Stimulated activated CD4-positive, alpha-beta T cell treated with anti-CD3 and anti-CD28 coated beads, Interleukin-12 subunit alpha, Interleukin-12 subunit beta, amount 100 ng/mL, for 4 hours (primary cell): ENCODE data around the gene DUS1L.

Experiments used
- DNase-seq: peaks from one replicate; pipeline ENCODE4 v3.0.0-alpha.2; 2020

The DUS1L gene

GRCh38 chr17:82087961-82088837 lies 22.6 kb upstream of the DUS1L start:
- DNase-seq = no peak

GRCh38 chr17:82086941-82087906 lies 21.6 kb upstream of the DUS1L start:
- DNase-seq = no peak

GRCh38 chr17:82085931-82086764 lies 20.5 kb upstream of the DUS1L start:
- no peak for DNase-seq

DNA sequence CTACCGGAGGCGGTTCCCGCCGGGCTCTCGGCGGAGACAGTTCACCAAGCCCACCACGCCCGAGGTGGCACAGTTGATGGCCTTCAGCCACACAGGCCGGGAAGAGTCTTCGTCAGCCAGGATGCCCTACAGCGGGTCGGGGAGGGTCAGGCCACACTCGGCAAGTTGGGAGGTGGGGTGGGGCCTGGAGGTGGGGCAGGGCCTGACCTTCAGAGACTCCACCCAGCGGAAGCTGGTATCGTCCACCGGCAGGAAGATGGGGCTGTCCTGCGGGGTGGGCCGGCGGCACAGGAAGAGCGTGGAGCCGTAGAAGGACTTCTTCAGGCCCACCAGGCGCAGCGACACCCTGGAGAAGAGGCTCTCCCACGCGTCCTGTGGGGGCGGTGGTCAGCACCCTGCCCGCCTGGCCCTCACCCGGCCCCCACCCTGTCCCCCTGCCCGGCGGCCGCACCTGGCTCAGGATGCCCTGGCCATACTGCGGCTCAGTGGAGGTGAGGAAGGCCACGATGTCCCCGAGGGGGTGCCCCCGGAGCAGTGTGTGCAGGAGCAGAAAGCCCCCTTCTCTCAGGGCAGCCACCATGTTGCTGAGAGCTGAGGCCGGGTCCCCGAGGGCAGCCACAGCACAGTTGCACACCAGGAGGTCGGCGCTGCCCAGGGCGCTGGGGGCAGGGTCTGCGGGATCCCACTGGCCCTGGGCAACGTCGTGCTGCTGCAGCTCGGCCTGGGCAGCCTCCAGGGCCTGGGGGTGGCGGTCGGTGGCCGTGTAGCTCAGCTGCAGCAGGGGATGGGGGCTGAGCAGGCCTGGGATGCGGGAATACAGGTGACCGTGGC lies 19.6 kb upstream of the DUS1L start:
- DNase-seq = no peak

GRCh38 chr17:82084373-82085030 lies 18.9 kb upstream of the DUS1L start:
- no peak for DNase-seq

GRCh38 chr17:82083533-82084359 lies 18.1 kb upstream of the DUS1L start:
- DNase-seq = no peak

- no peak for DNase-seq
These were observed 17.4 kb upstream of the DUS1L start for GRCh38 chr17:82083009-82083408.

- DNase-seq = no peak
These were observed 16.9 kb upstream of the DUS1L start for GRCh38 chr17:82082456-82082855.

DNA sequence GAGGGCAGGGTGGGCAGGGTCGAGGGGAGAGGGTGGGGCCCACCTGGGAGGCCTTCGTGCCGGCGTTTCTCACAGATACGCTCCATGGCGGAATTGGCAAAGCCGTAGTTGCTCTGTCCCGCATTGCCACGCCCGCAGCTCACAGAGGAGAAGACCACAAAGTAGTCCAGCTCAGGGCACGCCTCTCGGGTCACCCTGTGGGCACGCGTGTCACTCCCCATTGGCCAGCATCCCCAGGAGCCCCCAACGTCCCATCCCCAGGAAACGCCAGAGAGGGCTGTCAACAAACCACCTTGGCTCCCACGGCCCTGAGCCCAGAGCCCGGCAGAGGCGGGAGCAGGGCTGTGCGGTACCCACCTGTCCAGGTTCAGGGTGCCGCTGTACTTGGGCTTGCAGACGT lies 16.4 kb upstream of the DUS1L start:
- DNase-seq = no peak

GRCh38 chr17:82081546-82081945 lies 15.9 kb upstream of the DUS1L start:
- no peak for DNase-seq

GRCh38 chr17:82080789-82081464 lies 15.3 kb upstream of the DUS1L start:
- no peak for DNase-seq

- no peak for DNase-seq
These were observed 14.6 kb upstream of the DUS1L start for GRCh38 chr17:82080048-82080788.

GRCh38 chr17:82079001-82079677 lies 13.5 kb upstream of the DUS1L start:
- DNase-seq = no peak

DNA sequence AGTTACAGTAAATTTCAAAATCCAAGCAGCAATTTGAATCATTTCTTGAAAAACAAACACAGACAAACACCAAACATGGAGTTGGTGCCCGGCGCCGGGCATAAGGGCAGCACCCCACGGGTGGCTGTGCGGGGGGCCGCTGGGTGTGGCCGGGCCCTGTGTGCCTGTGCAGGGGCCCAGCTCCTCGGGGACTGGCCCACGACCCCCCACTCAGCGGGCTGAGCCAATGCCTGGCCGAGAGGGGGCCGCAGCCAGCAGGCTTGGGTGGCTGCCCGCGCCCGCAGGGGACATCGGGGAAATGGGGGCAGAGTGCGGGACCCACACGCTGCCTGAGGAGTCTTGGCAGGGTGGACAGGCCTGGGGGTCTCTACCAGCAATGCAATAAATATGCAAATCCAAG lies 12.8 kb upstream of the DUS1L start:
- no peak for DNase-seq

GRCh38 chr17:82077617-82078358 lies 12.2 kb upstream of the DUS1L start:
- no peak for DNase-seq

GRCh38 chr17:82076785-82077591 lies 11.4 kb upstream of the DUS1L start:
- no peak for DNase-seq
